Measurements from ENCODE around the gene IFI30. TPM values are rescaled to one million over a fixed set of nuclear protein-coding genes. Genes with fewer than 3 reads are reported as not detected.
A peak's percentile ranks its signal among the peaks of the same experiment; 100 is the strongest.
"Not testable (repeated sequence)": the region's sequence is repeated elsewhere in the genome, so short reads cannot be mapped to it uniquely, and the experiment has no call there.

IFI30 gene
- total RNA-seq, 2 experiments from 2014 or later: 57.1 to 66.2 TPM

DNA sequence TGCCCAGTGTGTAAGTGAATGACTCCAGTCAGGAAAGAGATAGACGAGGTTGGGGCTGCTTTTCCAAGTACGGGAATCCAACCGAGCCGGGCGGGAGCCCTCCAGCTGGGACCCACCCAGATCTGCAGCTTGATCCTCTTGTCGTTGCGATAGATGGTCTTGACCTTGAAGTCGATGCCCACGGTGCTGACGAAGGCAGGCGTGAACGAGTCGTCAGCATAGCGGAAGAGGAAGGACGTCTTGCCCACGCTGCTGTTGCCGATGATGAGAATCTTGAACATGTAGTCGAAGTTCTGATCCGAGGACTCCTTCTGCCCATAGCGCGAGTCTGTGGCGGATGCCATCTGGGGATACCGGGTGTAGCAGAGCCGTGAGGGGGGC is 28.8 kb downstream of the IFI30 start:
- no peak overlapping the region for H3K27ac Mint-ChIP-seq
- no peaks in the 10 kb centered on the region for H3K27me3 Mint-ChIP-seq
- H3K4me3 Mint-ChIP-seq: peak overlapping the region; percentile 7
- peaks cover 6% of the 10 kb centered on the region for H3K36me3 Mint-ChIP-seq
- no peaks in the 10 kb centered on the region for H3K9me3 Mint-ChIP-seq (ENCODE audit: low read depth)
- DNase-seq: no peak
- H3K4me1 Mint-ChIP-seq: peaks cover 17% of the 10 kb centered on the region
- CTCF ChIA-PET: interaction anchor here (1.2 to 9.9 kb wide), 4 partner anchors 10 to 55 kb away, joined by 3 to 166 read pairs (median 27); partner anchors contain the start of gene MPV17L2
- ATAC-seq: no peak

DNA sequence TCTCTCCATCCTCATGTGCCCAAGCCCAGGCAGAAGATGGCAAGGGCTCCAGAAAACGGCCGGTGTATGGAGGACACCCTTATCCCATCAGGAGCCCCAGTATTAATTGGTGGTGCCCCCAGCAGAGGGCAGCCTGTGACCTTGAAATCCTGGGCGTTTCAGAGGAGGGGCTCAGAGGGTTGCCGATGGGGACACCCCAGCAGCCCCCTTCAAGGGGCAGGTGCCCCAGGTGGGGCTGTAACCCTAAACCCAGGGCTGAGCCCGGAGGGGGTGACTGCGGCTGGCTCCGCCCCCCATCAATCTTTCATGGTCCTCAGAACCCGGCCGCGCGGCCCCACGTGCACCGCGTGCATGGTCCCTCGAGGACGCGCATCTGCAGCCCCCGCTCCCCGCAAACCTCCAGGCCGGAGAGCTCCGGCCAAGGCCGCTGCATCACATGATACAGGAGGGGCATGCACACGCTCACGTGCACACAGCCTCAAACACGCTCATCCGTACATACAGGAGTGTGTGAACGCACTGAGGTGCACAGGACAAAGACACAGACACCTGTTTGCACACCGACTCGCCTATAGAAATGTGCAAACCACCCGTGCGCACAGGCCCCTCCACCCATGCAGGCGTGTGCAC is 29.3 kb downstream of the IFI30 start:
- Mint-ChIP-seq H3K36me3 (peaks cover 5% of the 10 kb centered on the region), H3K4me1 (peaks cover 17% of the 10 kb centered on the region), H3K9me3 (ENCODE audit: low read depth) (no peaks in the 10 kb centered on the region), H3K27me3 (no peaks in the 10 kb centered on the region), H3K27ac (peak overlapping the region; percentile 84), H3K4me3 (peak overlapping the region; percentile 80)
- peak; percentile 58 for DNase-seq
- CTCF ChIA-PET: interaction anchor here (1.2 to 9.9 kb wide), 11 partner anchors 10 to 126 kb away, joined by 3 to 166 read pairs (median 4); partner anchors contain the start of gene MPV17L2
- ATAC-seq: no peak

GRCh38 chr19:18203408-18203862 is 29.8 kb downstream of the IFI30 start:
- peak; percentile 0 for ATAC-seq
- Mint-ChIP-seq H3K36me3 (peaks cover 1% of the 10 kb centered on the region), H3K27ac (peak overlapping the region; percentile 84), H3K9me3 (ENCODE audit: low read depth) (no peaks in the 10 kb centered on the region), H3K4me3 (peak overlapping the region; percentile 80), H3K4me1 (peaks cover 17% of the 10 kb centered on the region), H3K27me3 (peaks cover 1% of the 10 kb centered on the region)
- DNase-seq: no peak
- CTCF ChIA-PET: interaction anchor here (0.9 to 9.9 kb wide), 15 partner anchors 11 to 226 kb away, joined by 3 to 166 read pairs (median 5); partner anchors contain the start of gene MPV17L2

GRCh38 chr19:18203863-18204393 is 30.3 kb downstream of the IFI30 start, which contains the start of gene RAB3A:
RAB3A (minus strand) TSS chr19:18204042; CDS start chr19:18202740, 1,302 bp downstream.
- CTCF ChIA-PET: interaction anchor here (0.8 to 9.9 kb wide), 19 partner anchors 11 to 716 kb away, joined by 3 to 166 read pairs (median 5); partner anchors contain the start of genes COPE, DDX49, MPV17L2 and SSBP4
- Mint-ChIP-seq H3K36me3 (no peaks in the 10 kb centered on the region), H3K27me3 (peaks cover 5% of the 10 kb centered on the region), H3K4me1 (peaks cover 17% of the 10 kb centered on the region), H3K4me3 (peak within 1 kb of the TSS; percentile 83), H3K9me3 (ENCODE audit: low read depth) (no peaks in the 10 kb centered on the region), H3K27ac (peak within 1 kb of the TSS; percentile 91)
- ATAC-seq (peak; percentile 93), DNase-seq (peak; percentile 100)

- H3K36me3 Mint-ChIP-seq: no peaks in the 10 kb centered on the region
- no peaks in the 10 kb centered on the region for H3K9me3 Mint-ChIP-seq (ENCODE audit: low read depth)
- H3K4me1 Mint-ChIP-seq: peaks cover 17% of the 10 kb centered on the region
- peak overlapping the region; percentile 83 for H3K4me3 Mint-ChIP-seq
- peak overlapping the region; percentile 91 for H3K27ac Mint-ChIP-seq
- CTCF ChIA-PET: interaction anchor here (0.8 to 9.9 kb wide), 18 partner anchors 10 to 715 kb away, joined by 3 to 166 read pairs (median 5); partner anchors contain the start of genes COPE, DDX49, MPV17L2 and SSBP4
- DNase-seq (no peak), ATAC-seq (peak; percentile 1)
- peaks cover 5% of the 10 kb centered on the region for H3K27me3 Mint-ChIP-seq
Observed at GRCh38 chr19:18204394-18205199, 31.0 kb downstream of the IFI30 start.

DNA sequence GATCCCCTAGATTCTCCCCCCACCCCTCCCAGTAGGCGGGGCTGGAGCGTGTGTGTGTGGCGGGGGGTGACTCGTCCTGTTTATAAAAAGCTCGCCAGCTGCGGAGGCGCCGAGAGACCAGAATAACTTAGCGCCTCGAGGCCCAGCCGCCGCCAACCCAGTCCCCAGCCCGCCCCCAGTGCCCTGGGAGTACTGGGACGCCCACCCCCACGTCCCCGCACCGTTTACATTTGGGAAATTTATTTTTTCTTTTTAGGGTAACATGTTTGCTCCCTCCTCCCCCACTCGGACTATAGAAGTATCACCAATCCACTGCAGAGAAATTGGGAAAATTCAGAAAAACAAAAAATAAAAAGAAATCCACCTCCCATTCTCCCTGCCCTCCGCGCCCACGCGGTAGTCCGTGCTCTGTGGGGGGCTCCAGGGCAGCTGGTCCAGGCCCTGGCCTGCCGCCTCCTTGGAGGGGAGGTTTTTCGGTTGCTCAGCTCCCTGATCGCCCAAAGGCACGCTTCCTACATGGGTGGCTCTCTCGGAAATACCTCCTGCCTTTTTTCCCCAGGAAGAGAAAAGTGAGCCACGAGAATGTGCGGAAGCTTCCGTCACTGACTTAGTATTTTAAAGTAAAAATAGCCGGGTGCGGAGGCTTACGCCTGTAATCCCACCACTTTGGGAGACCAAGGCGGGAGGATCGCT is 31.7 kb downstream of the IFI30 start:
- DNase-seq (peak; percentile 74), ATAC-seq (no peak)
- no peaks in the 10 kb centered on the region for H3K36me3 Mint-ChIP-seq
- peak overlapping the region; percentile 83 for H3K4me3 Mint-ChIP-seq
- no peaks in the 10 kb centered on the region for H3K9me3 Mint-ChIP-seq (ENCODE audit: low read depth)
- peaks cover 7% of the 10 kb centered on the region for H3K27me3 Mint-ChIP-seq
- CTCF ChIA-PET: interaction anchor here (0.9 to 9.9 kb wide), 16 partner anchors 9 to 714 kb away, joined by 3 to 166 read pairs (median 5); partner anchors contain the start of genes COPE, DDX49, MPV17L2 and SSBP4
- H3K27ac Mint-ChIP-seq: peak overlapping the region; percentile 91
- peaks cover 17% of the 10 kb centered on the region for H3K4me1 Mint-ChIP-seq

GRCh38 chr19:18206018-18206417 is 32.4 kb downstream of the IFI30 start:
- Mint-ChIP-seq H3K36me3 (no peaks in the 10 kb centered on the region), H3K4me1 (peaks cover 17% of the 10 kb centered on the region), H3K4me3 (no peak overlapping the region), H3K9me3 (ENCODE audit: low read depth) (no peaks in the 10 kb centered on the region), H3K27me3 (peaks cover 7% of the 10 kb centered on the region), H3K27ac (no peak overlapping the region)
- no peak for ATAC-seq
- DNase-seq: no peak
- CTCF ChIA-PET: interaction anchor here (0.5 to 9.9 kb wide), 10 partner anchors 9 to 212 kb away, joined by 3 to 166 read pairs (median 12); partner anchors contain the start of genes MPV17L2 and SSBP4

- CTCF ChIA-PET: interaction anchor here (0.6 to 9.9 kb wide), 14 partner anchors 16 to 206 kb away, joined by 3 to 166 read pairs (median 4); partner anchors contain the start of gene IQCN
Observed at GRCh38 chr19:18208098-18208951, 34.7 kb downstream of the IFI30 start.

DNA sequence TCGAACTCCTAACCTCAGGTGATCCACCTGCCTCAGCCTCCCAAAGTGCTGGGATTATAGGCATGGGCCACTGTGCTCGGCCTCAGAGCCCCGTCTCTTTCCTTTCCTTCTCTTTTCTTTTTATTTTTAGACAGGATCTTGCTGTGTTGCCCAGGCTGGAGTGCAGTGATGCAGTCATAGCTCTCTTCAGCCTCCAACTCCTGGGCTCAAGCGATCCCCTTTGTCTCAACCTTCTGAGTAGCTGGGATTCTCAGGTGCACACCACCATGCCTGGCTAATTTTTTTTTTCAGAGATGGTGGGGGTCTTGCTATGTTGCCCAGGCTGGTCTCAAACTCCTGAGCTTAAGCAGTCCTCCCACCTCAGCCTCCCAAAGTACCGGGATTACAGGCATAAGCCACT is 36.3 kb downstream of the IFI30 start:
- not testable (repeated sequence) for ATAC-seq; H3K9me3 Mint-ChIP-seq (ENCODE audit: low read depth); DNase-seq; H3K27me3 Mint-ChIP-seq; H3K4me3 Mint-ChIP-seq; H3K4me1 Mint-ChIP-seq; H3K36me3 Mint-ChIP-seq; H3K27ac Mint-ChIP-seq
- CTCF ChIA-PET: interaction anchor here (1.4 to 9.9 kb wide), 7 partner anchors 22 to 202 kb away, joined by 3 to 166 read pairs (median 5); a partner anchor contains a TSS

More at GRCh38 chr19:18208098-18208951, 34.7 kb downstream of the IFI30 start:
- H3K36me3 Mint-ChIP-seq: no peaks in the 10 kb centered on the region
- no peak overlapping the region for H3K27ac Mint-ChIP-seq
- peaks cover 6% of the 10 kb centered on the region for H3K4me1 Mint-ChIP-seq
- no peak overlapping the region for H3K4me3 Mint-ChIP-seq
- H3K27me3 Mint-ChIP-seq: peaks cover 7% of the 10 kb centered on the region
- peak; percentile 59 for DNase-seq
- no peak for ATAC-seq
- no peaks in the 10 kb centered on the region for H3K9me3 Mint-ChIP-seq (ENCODE audit: low read depth)

GRCh38 chr19:18211683-18212082 is 38.1 kb downstream of the IFI30 start:
- H3K27ac Mint-ChIP-seq: no peak overlapping the region
- H3K4me1 Mint-ChIP-seq: peaks cover 6% of the 10 kb centered on the region
- ATAC-seq: no peak
- peaks cover 7% of the 10 kb centered on the region for H3K27me3 Mint-ChIP-seq
- no peaks in the 10 kb centered on the region for H3K9me3 Mint-ChIP-seq (ENCODE audit: low read depth)
- CTCF ChIA-PET: interaction anchor here (1.9 kb wide), 1 partner anchor 40 kb away, joined by 6 read pairs; no protein-coding TSS in a partner anchor
- no peak overlapping the region for H3K4me3 Mint-ChIP-seq
- no peaks in the 10 kb centered on the region for H3K36me3 Mint-ChIP-seq
- DNase-seq: no peak

DNA sequence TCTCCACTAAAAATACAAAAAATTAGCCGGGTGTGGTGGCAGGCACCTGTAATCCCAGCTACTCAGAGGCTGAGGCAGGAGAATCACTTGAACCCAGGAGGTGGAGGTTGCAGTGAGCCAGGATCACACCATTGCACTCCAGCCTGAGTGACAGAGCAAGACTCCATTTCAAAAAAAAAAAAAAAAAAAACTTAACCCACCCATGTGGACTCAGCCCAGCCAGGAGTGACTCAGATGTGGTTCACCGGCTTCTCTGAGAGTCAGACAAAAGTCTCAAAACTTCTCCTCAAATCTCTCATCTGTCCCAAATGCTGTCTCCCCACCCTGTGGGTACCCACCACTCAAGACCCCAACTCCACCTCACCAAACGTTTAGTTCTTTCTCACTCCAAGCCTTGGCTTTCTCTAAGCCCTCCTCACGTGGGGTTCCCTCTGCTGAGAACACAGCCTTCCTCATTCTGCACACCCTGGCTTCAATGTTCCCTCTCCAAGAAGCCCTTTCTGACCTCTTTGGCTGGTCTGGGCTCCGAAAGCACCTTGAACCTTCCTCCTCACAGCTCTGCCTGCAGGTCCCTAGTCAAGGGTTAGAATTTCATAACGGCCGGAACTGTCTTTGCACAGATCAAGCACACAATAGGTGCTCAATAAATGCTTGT is 41.3 kb downstream of the IFI30 start:
- H3K4me3 Mint-ChIP-seq: no peak overlapping the region

More for the DNA sequence above, 41.3 kb downstream of the IFI30 start:
- no peak for DNase-seq
- peak; percentile 59 for ATAC-seq
- peaks cover 5% of the 10 kb centered on the region for H3K27me3 Mint-ChIP-seq
- peaks cover 9% of the 10 kb centered on the region for H3K4me1 Mint-ChIP-seq
- no peaks in the 10 kb centered on the region for H3K36me3 Mint-ChIP-seq
- CTCF ChIA-PET: interaction anchor here (0.7 to 1.4 kb wide), 2 partner anchors 9 to 10 kb away, joined by 3 read pairs; no protein-coding TSS in a partner anchor
- no peaks in the 10 kb centered on the region for H3K9me3 Mint-ChIP-seq (ENCODE audit: low read depth)
- no peak overlapping the region for H3K27ac Mint-ChIP-seq

Data from activated CD8-positive, alpha-beta memory T cell treated with anti-CD3 and anti-CD28 coated beads, Interleukin-2, amount 10 ng/mL, durations not matched to agents 7 days and 5 days (primary cell).